Anterior cingulate cortex (tissue), 58 donors: ENCODE results near the gene AKAP14.
"Not testable (repeated sequence)": the region's sequence is repeated elsewhere in the genome, so short reads cannot be mapped to it uniquely, and the experiment has no call there.

Source experiments
- DNase-seq, 58 donors: peaks; one replicate each; lab custom pipeline; 2025; lab: John Stamatoyannopoulos, UW

Gene AKAP14

DNA sequence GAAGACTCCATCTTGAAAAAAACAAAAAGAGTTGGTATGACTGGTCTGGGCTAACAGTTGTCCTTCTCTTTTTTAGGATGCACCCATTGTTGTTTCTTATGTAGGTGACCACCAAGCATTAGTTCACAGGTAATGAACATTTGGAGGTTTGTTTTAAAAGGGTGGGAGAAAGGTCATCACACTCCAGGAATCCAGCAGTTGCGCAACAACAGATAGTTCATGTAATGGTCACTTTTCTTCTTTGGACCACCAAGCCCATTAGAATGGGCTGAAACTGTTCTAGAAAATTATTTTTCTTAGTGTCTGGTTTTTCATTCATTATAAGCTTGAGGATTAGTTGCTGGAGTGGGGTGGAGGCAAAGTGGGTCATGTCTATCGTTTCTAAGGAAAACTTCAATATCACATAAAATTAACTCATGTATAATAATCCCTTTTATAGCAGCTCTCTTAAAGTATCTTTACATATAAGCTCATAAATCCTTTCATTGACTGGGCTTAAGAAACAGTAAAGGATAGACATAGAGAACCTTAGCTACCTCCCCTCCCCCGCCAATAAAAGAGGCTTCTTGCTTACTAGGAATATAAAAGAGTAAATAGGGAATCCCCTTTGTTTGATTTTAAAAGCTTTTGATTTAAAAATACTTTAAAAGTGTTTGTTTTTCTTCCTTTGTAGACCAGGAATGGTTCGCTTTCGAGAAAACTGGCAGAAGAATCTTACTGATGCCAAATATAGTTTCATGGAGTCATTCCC is 24.3 kb downstream of the AKAP14 start:
- DNase-seq: no peak

DNA sequence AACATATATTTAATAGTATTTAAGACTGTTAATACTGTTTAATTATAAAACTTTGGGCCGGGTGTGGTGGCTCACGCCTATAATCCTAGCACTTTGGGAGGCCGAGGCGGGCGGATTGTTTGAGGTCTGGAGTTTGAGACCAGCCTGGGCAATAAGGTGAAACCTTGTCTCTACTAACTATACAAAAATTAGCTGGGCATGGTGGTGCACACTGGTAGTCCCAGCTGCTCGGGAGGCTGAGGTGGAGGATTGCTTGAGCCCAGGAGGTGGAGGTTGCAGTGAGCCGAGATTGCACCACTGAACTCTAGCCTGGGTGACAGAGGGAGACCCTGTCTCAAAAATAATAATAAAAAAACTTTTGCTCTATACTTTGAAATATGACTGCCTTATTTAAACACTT is 26.7 kb downstream of the AKAP14 start:
- DNase-seq: not testable (repeated sequence)

DNA sequence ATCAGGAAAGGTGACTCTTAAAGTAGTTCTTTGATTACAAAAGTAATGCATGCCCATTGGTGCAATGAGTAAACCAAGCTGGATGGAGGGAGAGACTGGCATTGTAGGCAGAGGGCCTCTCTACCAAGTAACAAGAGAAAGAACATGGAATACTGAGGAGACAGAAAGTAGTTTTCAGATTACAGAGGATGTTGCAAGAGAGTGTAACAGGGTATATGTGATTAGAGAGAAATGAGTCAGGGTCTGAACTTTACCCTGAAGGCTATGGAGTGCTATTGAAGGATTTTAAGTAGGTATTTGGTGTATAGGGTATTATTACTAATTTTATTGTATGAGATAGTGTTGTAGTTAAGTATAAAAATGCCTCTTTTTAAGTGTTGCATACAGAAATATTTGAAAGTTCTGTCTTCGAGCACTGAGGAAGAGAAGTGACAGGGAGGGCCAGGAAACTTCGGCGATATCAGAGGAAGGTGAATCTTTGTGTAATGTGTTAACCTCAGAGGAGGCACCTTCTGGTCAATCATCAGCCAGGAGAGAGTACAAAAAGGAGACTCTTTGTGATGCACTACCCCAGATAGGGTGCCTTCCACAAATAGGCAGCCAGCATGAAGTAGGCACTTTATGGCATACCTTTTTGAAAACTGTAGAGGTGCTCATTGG is 39.7 kb downstream of the AKAP14 start:
- DNase-seq: no peak

DNA sequence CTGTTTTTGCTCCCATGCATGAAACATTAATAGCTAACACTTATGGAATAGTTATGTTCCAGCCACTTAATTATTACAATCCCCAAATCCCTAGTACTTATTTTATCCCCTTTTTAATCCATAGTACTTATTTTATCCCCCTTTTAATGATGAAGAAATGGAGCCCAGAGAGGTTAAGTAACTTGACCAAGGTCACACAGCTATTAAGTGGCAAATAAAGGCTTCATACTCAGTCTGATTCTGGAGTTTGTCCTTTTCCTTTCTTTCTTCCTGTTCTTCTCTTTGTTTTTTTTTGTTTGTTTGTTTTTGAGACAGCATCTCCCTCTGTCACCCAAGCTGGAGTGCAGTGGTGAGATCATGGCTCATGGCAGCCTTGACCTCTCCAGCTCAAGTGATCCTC is 45.6 kb downstream of the AKAP14 start:
- no peak for DNase-seq

DNA sequence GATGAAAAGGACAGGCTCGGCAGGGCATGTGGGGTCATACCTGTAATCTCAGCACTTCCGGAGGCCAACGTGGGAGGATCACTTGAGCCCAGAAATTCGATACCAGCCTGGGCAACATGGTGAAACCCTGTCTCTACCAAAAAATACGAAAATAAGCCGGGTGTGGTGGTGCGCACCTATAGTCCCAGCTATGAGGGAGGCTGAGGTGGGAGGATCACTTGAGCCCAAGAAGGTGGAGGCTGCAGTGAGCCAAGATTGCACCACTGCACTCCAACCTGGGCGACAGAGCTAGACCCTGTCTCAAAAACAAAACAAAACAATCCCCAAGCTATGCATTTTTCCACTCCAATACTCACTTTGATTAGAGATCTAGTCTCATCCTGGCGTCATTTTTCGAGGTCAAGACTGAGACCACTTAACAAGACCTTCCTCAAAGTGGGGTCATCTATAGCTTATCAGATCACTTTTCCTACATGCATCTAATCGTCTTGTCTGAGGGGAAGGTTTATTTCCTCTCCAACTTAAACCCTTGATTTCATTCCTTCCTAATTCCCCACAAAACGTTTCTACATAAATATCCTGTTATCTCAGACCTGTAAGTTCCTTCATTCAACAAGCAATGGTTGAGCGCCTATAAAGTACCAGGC is 46.6 kb downstream of the AKAP14 start:
- no peak for DNase-seq

DNA sequence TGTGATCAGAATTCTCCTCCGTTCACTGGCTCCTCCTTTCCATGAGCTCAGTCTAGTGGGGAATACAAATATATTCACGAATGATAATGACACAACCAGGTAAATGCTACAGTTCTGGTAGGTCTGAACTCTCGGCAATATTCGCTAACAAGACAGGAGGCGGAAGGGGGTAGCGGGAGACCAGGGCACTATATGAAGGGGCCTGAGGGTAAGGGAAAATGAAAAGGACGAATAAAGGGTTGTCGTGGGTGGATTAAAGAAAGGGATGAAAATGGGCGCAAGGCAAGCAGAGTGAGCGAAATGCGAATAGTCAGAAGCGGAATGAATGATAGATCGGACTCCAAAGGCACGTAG is 47.1 kb downstream of the AKAP14 start:
- peak in 2 of 58 donors; percentile 11 to 28 for DNase-seq

DNA sequence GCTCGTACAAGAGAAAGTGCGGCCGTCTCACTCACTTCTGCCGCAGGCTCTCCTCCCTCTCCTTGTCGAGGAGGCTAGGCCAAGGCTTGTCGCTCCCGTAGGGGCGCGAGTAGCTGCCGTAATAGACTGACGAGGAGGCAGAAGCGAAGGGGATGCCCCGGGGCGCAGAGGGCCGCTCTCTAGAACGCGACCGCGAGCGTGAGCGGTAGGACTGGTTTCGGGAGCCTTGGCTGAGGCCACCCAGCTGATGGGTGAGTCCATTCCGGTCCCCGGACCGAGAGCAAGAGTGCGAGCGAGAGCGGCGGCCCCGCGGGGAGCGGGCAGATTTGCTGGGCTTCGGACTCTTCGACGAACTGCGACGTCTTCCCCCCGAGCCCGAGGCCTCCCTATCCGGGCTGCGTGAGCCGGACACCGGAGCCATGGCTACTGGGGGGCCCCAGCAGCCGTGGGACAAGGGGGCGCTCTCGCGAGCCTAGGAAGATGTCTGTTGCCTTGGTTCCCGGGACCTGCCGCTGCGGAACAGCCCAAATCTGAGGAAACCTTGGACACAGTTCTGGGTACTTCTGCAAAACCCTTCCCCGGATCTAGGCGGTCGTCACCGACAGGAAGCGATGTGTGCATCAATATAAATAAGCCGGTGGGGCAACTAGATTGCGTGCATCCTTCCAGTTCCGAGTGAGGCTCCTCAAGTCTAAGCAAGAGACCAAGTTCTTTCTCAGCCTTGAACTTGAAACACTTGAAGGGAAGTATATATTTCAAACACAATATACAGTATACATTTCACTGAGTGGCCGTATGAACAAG is 47.7 kb downstream of the AKAP14 start, which contains the start of gene NKAP:
Gene NKAP, minus strand, starts transcription at position 567 of the 804 bp plus-strand sequence. Its CDS starts 146 bp downstream, at position 421.
- peak; percentile 13 to 86 (median 64) for DNase-seq

DNA sequence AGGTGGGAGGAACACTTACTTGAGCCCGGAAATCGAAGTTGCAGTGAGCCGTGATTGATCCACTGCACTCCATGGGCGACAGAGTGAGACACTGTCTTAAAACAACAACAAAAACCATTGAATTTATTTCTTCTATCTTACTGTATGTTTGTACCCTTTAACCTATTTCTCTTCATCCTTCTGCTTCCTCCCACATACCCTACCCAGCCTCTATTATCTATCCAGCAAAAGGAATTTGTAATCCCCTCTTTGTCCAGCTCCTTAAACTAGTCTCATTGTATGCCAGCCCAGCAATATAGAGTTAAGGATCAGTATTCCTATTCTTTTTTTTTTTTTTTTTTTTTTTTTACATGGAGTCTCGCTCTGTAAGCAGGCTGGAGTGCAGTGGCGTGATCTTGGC is 49.8 kb downstream of the AKAP14 start:
- no peak for DNase-seq

DNA sequence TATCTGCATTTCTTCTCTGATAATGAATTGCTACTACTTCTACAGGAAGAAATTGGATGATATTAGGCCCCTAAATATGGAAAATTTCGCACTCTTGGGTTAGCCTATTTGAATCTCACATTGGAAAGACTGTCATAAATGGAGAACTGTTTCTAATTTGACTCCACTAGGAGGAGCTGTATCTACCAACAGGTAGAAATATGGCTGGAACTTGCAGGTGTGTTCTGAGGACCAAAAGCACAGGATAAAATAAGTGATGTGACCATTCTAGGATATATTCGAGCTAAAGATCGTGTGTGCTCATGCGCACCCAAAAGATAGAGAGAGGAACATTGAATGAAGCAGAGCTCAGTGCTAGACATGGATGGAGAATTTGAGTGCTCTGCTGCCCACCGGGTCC is 52.7 kb downstream of the AKAP14 start:
- no peak for DNase-seq

DNA sequence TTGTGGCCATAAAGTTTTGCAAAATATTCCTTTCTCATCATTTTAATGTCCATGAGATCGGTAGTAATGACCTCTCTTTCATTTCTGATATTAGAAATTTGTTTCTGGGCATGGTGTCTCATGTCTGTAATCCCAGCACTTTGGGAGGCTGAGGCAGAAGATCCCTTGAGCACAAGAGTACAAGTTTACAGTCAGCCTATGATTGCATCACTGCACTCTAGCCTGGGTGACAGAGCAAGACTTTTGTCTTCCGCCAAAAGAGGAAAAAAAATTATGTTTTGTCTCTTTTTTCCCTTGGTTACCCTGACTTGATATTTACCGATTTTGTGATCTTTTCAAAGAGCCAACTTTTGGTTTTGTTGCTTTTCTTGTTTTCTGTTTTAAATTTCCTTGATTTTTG is 58.7 kb downstream of the AKAP14 start:
- no peak for DNase-seq

DNA sequence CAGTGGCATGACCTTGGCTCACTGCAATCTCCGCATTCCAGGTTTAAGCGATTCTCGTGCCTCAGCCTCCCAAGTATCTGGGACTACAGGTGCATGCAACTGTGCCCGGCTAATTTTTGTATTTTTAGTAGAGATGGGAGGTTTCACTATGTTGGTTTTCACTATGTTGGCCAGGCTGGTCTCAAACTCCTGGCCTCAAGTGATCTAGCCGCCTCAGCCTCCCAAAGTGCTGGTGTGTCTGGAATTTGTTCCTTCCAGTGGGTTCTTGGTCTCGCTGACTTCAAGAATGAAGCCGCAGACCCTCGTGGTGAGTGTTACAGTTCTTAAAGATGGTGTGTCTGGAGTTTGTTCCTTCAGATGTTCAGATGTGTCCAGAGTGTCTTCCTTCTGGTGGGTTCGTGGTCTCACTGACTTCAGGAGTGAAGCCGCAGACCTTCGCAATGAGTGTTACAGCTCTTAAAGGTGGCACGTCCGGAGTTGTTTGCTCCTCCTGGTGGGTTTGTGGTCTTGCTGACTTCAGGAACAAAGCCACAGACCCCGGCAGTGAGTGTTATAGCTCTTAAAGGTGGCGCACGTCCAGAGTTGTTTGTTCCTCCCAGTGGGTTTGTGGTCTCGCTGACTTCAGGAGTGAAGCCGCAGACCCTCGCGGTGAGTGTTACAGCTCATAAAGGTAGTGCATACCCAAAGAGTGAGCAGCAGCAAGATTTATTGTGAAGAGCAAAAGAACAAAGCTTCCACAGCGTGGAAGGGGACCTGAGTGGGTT is 60.3 kb downstream of the AKAP14 start:
- DNase-seq: not testable (repeated sequence)

DNA sequence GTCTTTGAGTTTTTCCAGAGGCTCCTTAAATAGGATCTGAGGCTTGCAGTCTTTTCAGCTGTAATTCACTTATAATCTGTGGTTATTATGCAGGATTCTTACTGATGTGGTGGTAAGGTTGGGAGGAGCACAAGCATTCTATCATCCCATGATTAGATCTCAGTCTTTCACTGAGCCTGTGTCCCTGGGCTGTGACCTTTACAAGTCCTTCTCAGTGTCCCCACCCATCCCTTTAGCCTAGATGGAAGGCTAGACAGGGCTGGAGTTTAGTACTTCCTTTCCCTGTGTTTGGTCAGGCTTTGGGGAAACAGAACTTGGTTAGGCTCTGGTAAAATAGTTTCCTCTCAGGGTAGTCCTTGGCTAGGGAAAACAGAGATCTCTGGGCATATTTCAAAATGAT is 64.9 kb downstream of the AKAP14 start:
- DNase-seq: no peak

DNA sequence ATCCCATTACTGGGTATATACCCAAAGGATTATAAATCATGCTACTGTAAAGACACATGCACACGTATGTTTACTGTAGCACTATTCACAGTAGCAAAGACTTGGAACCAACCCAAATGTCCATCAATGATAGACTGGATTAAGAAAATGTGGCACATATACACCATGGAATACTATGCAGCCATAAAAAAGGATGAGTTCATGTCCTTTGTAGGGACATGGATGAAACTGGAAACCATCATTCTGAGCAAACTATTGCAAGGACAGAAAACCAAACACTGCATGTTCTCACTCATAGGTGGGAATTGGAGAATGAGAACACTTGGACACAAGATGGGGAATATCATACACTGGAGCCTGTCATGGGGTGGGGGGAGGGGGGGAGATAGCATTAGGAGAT is 71.1 kb downstream of the AKAP14 start:
- DNase-seq: not testable (repeated sequence)
